ENCODE measurements around the gene CARD10. TPM values are rescaled to one million over a fixed set of nuclear protein-coding genes. Genes with fewer than 3 reads are reported as not detected.

Gene CARD10
- polyA plus RNA-seq, 1 donor from 2014 or later: 0.36 TPM

- TF ChIP-seq EP300 (conservative IDR thresholded peaks at IDR 0.05; ENCODE audit: poor library complexity, severe bottlenecking) (no peak), REST (IDR thresholded peaks at IDR 0.05; ENCODE audit: borderline replicate concordance) (no peak), SMC3 (conservative IDR thresholded peaks at IDR 0.05; ENCODE audit: poor library complexity) (no peak), MXI1 (conservative IDR thresholded peaks at IDR 0.05; ENCODE audit: poor library complexity, severe bottlenecking) (no peak), EZH2 (IDR thresholded peaks at IDR 0.05; ENCODE audit: borderline replicate concordance, insufficient read depth, low read length, poor library complexity, severe bottlenecking) (no peak)
- no peaks in the 10 kb centered on the region for H3K9me3 ChIP-seq (ENCODE audit: low read length)
- H2AFZ ChIP-seq (ENCODE audit: low read depth, low read length): no peak overlapping the region
- no peak overlapping the region for H3K4me2 ChIP-seq (ENCODE audit: low read length)
- H3K9me2 ChIP-seq (ENCODE audit: insufficient read depth, low read length): no peaks in the 10 kb centered on the region
- no peaks in the 10 kb centered on the region for H3K27me3 ChIP-seq (ENCODE audit: insufficient read depth, low read depth, low read length)
- H3K79me2 ChIP-seq (replicated peaks; ENCODE audit: insufficient read depth, low read length): no peaks in the 10 kb centered on the region
- no peaks in the 10 kb centered on the region for H3K36me3 ChIP-seq (ENCODE audit: insufficient read depth, low read length)
- no peak overlapping the region for H3K9ac ChIP-seq (ENCODE audit: low read length)
- H3K4me3 ChIP-seq (ENCODE audit: low read length): no peak overlapping the region
- H4K20me1 ChIP-seq (ENCODE audit: insufficient read depth): no peaks in the 10 kb centered on the region
- no peak overlapping the region for H3K27ac ChIP-seq (ENCODE audit: low read length)
- no peaks in the 10 kb centered on the region for H3F3A ChIP-seq (ENCODE audit: insufficient read depth, low read length, poor library complexity, severe bottlenecking)
Observed at GRCh38 chr22:37480387-37481346, 38.5 kb downstream of the CARD10 start.

GRCh38 chr22:37479196-37479595, 40.0 kb downstream of the CARD10 start:
- H3K27ac ChIP-seq (ENCODE audit: low read length): no peak overlapping the region
- no peaks in the 10 kb centered on the region for H3K27me3 ChIP-seq (ENCODE audit: insufficient read depth, low read depth, low read length)
- no peak overlapping the region for H3K4me2 ChIP-seq (ENCODE audit: low read length)
- no peak overlapping the region for H3K9ac ChIP-seq (ENCODE audit: low read length)
- no peak overlapping the region for H2AFZ ChIP-seq (ENCODE audit: low read depth, low read length)
- H3K79me2 ChIP-seq (replicated peaks; ENCODE audit: insufficient read depth, low read length): no peaks in the 10 kb centered on the region
- H3K9me2 ChIP-seq (ENCODE audit: insufficient read depth, low read length): no peaks in the 10 kb centered on the region
- no peaks in the 10 kb centered on the region for H3F3A ChIP-seq (ENCODE audit: insufficient read depth, low read length, poor library complexity, severe bottlenecking)
- H3K36me3 ChIP-seq (ENCODE audit: insufficient read depth, low read length): no peaks in the 10 kb centered on the region
- no peak overlapping the region for H3K4me3 ChIP-seq (ENCODE audit: low read length)
- no peak for TF ChIP-seq TAF1 (IDR thresholded peaks at IDR 0.05; ENCODE audit: low read depth)
- TF ChIP-seq RAD21 (conservative IDR thresholded peaks at IDR 0.05): no peak
- TF ChIP-seq MXI1 (conservative IDR thresholded peaks at IDR 0.05; ENCODE audit: poor library complexity, severe bottlenecking): no peak
- TF ChIP-seq SMC3 (conservative IDR thresholded peaks at IDR 0.05; ENCODE audit: poor library complexity): no peak
- no peak for TF ChIP-seq REST (IDR thresholded peaks at IDR 0.05; ENCODE audit: borderline replicate concordance)
- TF ChIP-seq EZH2 (IDR thresholded peaks at IDR 0.05; ENCODE audit: borderline replicate concordance, insufficient read depth, low read length, poor library complexity, severe bottlenecking): no peak
- TF ChIP-seq, protein P1, sequence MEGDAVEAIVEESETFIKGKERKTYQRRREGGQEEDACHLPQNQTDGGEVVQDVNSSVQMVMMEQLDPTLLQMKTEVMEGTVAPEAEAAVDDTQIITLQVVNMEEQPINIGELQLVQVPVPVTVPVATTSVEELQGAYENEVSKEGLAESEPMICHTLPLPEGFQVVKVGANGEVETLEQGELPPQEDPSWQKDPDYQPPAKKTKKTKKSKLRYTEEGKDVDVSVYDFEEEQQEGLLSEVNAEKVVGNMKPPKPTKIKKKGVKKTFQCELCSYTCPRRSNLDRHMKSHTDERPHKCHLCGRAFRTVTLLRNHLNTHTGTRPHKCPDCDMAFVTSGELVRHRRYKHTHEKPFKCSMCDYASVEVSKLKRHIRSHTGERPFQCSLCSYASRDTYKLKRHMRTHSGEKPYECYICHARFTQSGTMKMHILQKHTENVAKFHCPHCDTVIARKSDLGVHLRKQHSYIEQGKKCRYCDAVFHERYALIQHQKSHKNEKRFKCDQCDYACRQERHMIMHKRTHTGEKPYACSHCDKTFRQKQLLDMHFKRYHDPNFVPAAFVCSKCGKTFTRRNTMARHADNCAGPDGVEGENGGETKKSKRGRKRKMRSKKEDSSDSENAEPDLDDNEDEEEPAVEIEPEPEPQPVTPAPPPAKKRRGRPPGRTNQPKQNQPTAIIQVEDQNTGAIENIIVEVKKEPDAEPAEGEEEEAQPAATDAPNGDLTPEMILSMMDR (IDR thresholded peaks at IDR 0.05; ENCODE audit: poor library complexity, severe bottlenecking): no peak
- TF ChIP-seq POLR2AphosphoS5 (IDR thresholded peaks at IDR 0.05): no peak
- no peak for TF ChIP-seq EP300 (conservative IDR thresholded peaks at IDR 0.05; ENCODE audit: poor library complexity, severe bottlenecking)
- H4K20me1 ChIP-seq (ENCODE audit: insufficient read depth): no peaks in the 10 kb centered on the region
- H3K9me3 ChIP-seq (ENCODE audit: low read length): no peaks in the 10 kb centered on the region
